Measurements from ENCODE around the gene ARMC3.

Gene ARMC3

DNA sequence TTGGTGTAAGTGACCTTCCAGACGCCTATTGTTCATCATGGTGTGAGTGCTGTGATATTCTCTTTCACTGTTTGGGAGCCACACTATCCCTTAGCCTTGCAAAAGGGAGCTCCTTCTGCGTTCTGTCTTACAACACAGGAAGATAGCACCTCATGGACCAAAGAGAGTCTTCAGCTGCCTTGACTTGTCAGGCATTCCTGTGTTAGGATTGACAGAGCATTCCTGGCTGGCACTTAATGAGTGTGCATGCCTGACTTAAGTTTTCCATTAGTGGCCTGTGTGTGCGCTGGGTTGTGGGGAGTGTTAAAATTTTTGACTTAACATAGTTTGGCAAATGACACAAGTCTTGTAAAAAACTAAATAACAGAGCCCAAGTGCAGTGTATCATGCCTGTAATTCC lies 145.7 kb downstream of the ARMC3 start:
- peaks cover 27% of the 10 kb centered on the region for H3K27me3 ChIP-seq (ENCODE audit: control insufficient read depth, low read length)
- H3K4me2 ChIP-seq (ENCODE audit: low read length) = no peak overlapping the region
- H3K27ac ChIP-seq (ENCODE audit: low read depth, low read length) = no peak overlapping the region
- H3K4me3 ChIP-seq (ENCODE audit: low read length) = no peak overlapping the region
- no peaks in the 10 kb centered on the region for H3K4me1 ChIP-seq (ENCODE audit: control insufficient read depth, low read length)
- no peaks in the 10 kb centered on the region for H3F3A ChIP-seq (ENCODE audit: control insufficient read depth, insufficient read depth)
- no peaks in the 10 kb centered on the region for H3K9me3 ChIP-seq (ENCODE audit: control insufficient read depth, insufficient read depth, low read length)
- no peaks in the 10 kb centered on the region for H3K9me2 ChIP-seq (replicated peaks; ENCODE audit: control insufficient read depth, low read length)
- H3K36me3 ChIP-seq (ENCODE audit: control insufficient read depth, low read length) = no peaks in the 10 kb centered on the region
- TF ChIP-seq, protein P1, sequence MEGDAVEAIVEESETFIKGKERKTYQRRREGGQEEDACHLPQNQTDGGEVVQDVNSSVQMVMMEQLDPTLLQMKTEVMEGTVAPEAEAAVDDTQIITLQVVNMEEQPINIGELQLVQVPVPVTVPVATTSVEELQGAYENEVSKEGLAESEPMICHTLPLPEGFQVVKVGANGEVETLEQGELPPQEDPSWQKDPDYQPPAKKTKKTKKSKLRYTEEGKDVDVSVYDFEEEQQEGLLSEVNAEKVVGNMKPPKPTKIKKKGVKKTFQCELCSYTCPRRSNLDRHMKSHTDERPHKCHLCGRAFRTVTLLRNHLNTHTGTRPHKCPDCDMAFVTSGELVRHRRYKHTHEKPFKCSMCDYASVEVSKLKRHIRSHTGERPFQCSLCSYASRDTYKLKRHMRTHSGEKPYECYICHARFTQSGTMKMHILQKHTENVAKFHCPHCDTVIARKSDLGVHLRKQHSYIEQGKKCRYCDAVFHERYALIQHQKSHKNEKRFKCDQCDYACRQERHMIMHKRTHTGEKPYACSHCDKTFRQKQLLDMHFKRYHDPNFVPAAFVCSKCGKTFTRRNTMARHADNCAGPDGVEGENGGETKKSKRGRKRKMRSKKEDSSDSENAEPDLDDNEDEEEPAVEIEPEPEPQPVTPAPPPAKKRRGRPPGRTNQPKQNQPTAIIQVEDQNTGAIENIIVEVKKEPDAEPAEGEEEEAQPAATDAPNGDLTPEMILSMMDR (IDR thresholded peaks at IDR 0.05; ENCODE audit: low read depth, low read length, poor library complexity, severe bottlenecking) = no peak
- TF ChIP-seq EZH2phosphoT487 (IDR thresholded peaks at IDR 0.05; ENCODE audit: borderline replicate concordance, low read length) = no peak
- no peaks in the 10 kb centered on the region for H3K79me2 ChIP-seq (ENCODE audit: control insufficient read depth, low read length)
- no peaks in the 10 kb centered on the region for H4K20me1 ChIP-seq (ENCODE audit: control insufficient read depth, insufficient read depth, low read depth, low read length)

DNA sequence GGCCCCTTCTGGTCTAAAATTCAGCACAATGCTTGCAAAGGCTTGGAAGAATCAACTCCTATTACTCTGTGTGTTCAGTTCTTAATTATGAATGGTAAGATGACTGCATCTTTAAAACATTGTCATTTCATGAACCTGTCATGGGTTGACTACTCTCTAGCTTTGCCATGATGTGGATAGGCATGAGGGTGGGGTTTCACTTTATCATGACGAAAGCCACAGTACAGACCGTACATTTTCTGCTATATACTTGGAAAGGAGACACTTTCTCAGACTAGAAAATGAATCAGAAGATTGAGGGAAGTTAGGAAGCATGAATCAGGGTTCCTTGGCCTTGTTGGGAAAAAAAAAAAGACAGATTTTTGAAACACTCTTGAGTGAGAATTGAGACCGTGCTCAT lies 147.8 kb downstream of the ARMC3 start:
- Histone ChIP-seq H3K36me3 (ENCODE audit: control insufficient read depth, low read length) (no peaks in the 10 kb centered on the region), H3K27me3 (ENCODE audit: control insufficient read depth, low read length) (peaks cover 26% of the 10 kb centered on the region), H4K20me1 (ENCODE audit: control insufficient read depth, insufficient read depth, low read depth, low read length) (no peaks in the 10 kb centered on the region), H3K9me2 (replicated peaks; ENCODE audit: control insufficient read depth, low read length) (no peaks in the 10 kb centered on the region), H3K9me3 (ENCODE audit: control insufficient read depth, insufficient read depth, low read length) (no peaks in the 10 kb centered on the region), H3K79me2 (ENCODE audit: control insufficient read depth, low read length) (no peaks in the 10 kb centered on the region), H3F3A (ENCODE audit: control insufficient read depth, insufficient read depth) (no peaks in the 10 kb centered on the region), H3K27ac (ENCODE audit: low read depth, low read length) (no peak overlapping the region), H3K4me1 (ENCODE audit: control insufficient read depth, low read length) (no peaks in the 10 kb centered on the region), H3K4me3 (ENCODE audit: low read length) (no peak overlapping the region), H3K4me2 (ENCODE audit: low read length) (no peak overlapping the region)
- no peak for TF ChIP-seq EZH2phosphoT487 (IDR thresholded peaks at IDR 0.05; ENCODE audit: borderline replicate concordance, low read length)
- TF ChIP-seq, protein P1 (IDR thresholded peaks at IDR 0.05; ENCODE audit: low read depth, low read length, poor library complexity, severe bottlenecking) = no peak

DNA sequence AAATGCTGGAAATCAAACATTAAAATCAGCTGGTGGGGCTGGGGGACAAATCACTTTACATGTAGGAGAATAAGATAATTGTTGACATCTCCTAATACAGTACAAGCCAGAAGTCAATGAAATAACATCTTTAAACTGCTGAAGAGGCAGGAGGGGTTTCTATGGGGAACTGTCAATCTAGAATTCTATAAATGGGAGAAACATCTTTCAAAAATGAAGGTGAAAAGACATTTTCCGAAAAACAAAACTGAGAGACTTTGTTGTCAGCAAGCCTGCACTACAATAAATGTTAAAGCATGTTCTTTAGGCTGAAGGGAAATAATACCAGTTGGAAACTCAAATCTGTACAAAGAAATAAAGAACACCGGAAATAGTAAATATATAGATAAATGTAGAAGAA lies 150.3 kb downstream of the ARMC3 start:
- H3K27me3 ChIP-seq (ENCODE audit: control insufficient read depth, low read length) = peaks cover 18% of the 10 kb centered on the region
- H3K36me3 ChIP-seq (ENCODE audit: control insufficient read depth, low read length) = no peaks in the 10 kb centered on the region
- no peaks in the 10 kb centered on the region for H4K20me1 ChIP-seq (ENCODE audit: control insufficient read depth, insufficient read depth, low read depth, low read length)
- no peaks in the 10 kb centered on the region for H3F3A ChIP-seq (ENCODE audit: control insufficient read depth, insufficient read depth)
- H3K4me2 ChIP-seq (ENCODE audit: low read length) = no peak overlapping the region
- no peak overlapping the region for H3K27ac ChIP-seq (ENCODE audit: low read depth, low read length)
- TF ChIP-seq, protein P1 (IDR thresholded peaks at IDR 0.05; ENCODE audit: low read depth, low read length, poor library complexity, severe bottlenecking) = no peak
- TF ChIP-seq EZH2phosphoT487 (IDR thresholded peaks at IDR 0.05; ENCODE audit: borderline replicate concordance, low read length) = no peak
- H3K4me1 ChIP-seq (ENCODE audit: control insufficient read depth, low read length) = no peaks in the 10 kb centered on the region
- H3K9me2 ChIP-seq (replicated peaks; ENCODE audit: control insufficient read depth, low read length) = no peaks in the 10 kb centered on the region
- H3K79me2 ChIP-seq (ENCODE audit: control insufficient read depth, low read length) = no peaks in the 10 kb centered on the region
- H3K9me3 ChIP-seq (ENCODE audit: control insufficient read depth, insufficient read depth, low read length) = no peaks in the 10 kb centered on the region
- H3K4me3 ChIP-seq (ENCODE audit: low read length) = no peak overlapping the region

DNA sequence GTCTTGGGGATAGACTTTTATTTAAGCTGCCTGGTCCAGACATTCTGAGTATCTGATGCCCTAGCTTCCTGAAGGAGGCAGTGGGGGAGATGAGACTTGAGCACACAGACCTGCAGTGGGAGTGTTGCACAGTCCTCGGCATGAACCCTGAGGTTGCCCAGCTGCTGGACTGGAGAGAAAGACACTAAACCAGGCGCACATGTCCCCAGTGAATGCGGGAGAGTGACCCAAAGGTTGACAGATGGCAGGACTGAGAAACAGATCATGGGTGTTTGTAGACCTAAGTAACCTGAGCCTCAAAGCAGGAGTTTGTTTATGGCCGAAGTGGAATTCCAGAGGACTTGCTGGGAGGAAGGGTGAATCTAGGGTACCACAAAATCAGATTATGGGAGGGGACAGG lies 151.8 kb downstream of the ARMC3 start:
- Histone ChIP-seq H3K79me2 (ENCODE audit: control insufficient read depth, low read length) (no peaks in the 10 kb centered on the region), H4K20me1 (ENCODE audit: control insufficient read depth, insufficient read depth, low read depth, low read length) (no peaks in the 10 kb centered on the region), H3K36me3 (ENCODE audit: control insufficient read depth, low read length) (no peaks in the 10 kb centered on the region), H3K27ac (ENCODE audit: low read depth, low read length) (no peak overlapping the region), H3K4me2 (ENCODE audit: low read length) (no peak overlapping the region), H3K4me1 (ENCODE audit: control insufficient read depth, low read length) (no peaks in the 10 kb centered on the region), H3F3A (ENCODE audit: control insufficient read depth, insufficient read depth) (no peaks in the 10 kb centered on the region), H3K9me3 (ENCODE audit: control insufficient read depth, insufficient read depth, low read length) (no peaks in the 10 kb centered on the region), H3K27me3 (ENCODE audit: control insufficient read depth, low read length) (peaks cover 12% of the 10 kb centered on the region), H3K9me2 (replicated peaks; ENCODE audit: control insufficient read depth, low read length) (no peaks in the 10 kb centered on the region), H3K4me3 (ENCODE audit: low read length) (no peak overlapping the region)
- no peak for TF ChIP-seq EZH2phosphoT487 (IDR thresholded peaks at IDR 0.05; ENCODE audit: borderline replicate concordance, low read length)

Measured in DOHH2 (cell line).